Activated T-cell treated with anti-CD3 and anti-CD28 coated beads, Interleukin-2, amount 50 U/mL, for 72 hours (primary cell): ENCODE results near the gene SIDT1. TPM values are rescaled to one million over a fixed set of nuclear protein-coding genes. Genes with fewer than 3 reads are reported as not detected.
A peak's percentile ranks its signal among the peaks of the same experiment; 100 is the strongest.
"Not testable (repeated sequence)": the region's sequence is repeated elsewhere in the genome, so short reads cannot be mapped to it uniquely, and the experiment has no call there.

Experiments used
- ATAC-seq, 2 donors: fragments of 150-1000 bp; cut with Tn5 transposase; replicated peaks in 1 of 2; 2 replicates each; pipeline ENCODE4 v1.10.0; 2021; ENCODE audit warnings: moderate library complexity in 2 of 2, mild to moderate bottlenecking in 1 of 2
- DNase-seq, 2 donors: peaks; one replicate each; pipeline ENCODE4 v3.0.0; 2021 to 2022; ENCODE audit warnings: mixed read lengths in 1 of 2
- H3K27ac Mint-ChIP-seq: one replicate; pipeline ENCODE4 v1.8.0; 2022; ENCODE audit warnings: mild to moderate bottlenecking, moderate library complexity, mixed read lengths
- H3K27me3 Mint-ChIP-seq: one replicate; pipeline ENCODE4 v1.8.0; 2022; ENCODE audit warnings: low read depth, mixed read lengths
- H3K36me3 Mint-ChIP-seq, 2 donors: one replicate each; pipeline ENCODE4 v1.8.0; 2022; ENCODE audit warnings: mixed read lengths in 2 of 2, mild to moderate bottlenecking in 1 of 2; ENCODE audit not compliant: insufficient read depth in 2 of 2
- H3K4me1 Mint-ChIP-seq: one replicate; pipeline ENCODE4 v1.8.0; 2022; ENCODE audit warnings: low read depth, mixed read lengths
- H3K4me3 Mint-ChIP-seq, 2 donors: one replicate each; pipeline ENCODE4 v1.8.0; 2022; ENCODE audit warnings: mild to moderate bottlenecking in 2 of 2, mixed read lengths in 2 of 2, moderate library complexity in 2 of 2
- H3K9me3 Mint-ChIP-seq, 2 donors: one replicate each; pipeline ENCODE4 v1.8.0; 2022; ENCODE audit warnings: mixed read lengths in 2 of 2
- total RNA-seq, 2 donors: library from RNA; stranded (reverse); gene quantifications; one replicate each; pipeline ENCODE4 v1.2.3, GENCODE V29; 2022

Gene SIDT1
- total RNA-seq, 2 donors from 2014 or later = 21.3 to 28.9 TPM

DNA sequence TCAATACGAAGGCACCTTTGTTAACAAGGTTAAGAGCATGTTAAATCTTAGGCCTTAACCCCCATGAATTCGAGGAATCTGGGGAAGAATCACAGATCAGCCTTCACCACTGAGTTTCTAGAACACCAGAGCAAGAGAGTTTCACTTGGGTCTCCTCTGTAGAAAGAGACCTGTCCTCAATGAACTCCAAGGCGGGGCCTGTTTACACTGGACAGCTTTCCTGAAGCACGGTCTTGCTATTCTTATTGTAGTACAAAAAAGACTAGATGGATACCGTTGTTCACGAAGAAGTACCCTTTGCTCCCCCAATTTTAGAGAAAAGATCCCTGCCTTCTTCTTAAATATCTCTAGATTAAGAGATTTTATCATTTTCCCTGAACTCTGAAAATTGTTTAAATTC, 99.2 kb downstream of the SIDT1 start:
- H3K27me3 Mint-ChIP-seq = no peaks in the 10 kb centered on the region
- no peaks in the 10 kb centered on the region for H3K9me3 Mint-ChIP-seq
- H3K4me1 Mint-ChIP-seq = peaks cover 6% of the 10 kb centered on the region
- peaks cover 1% of the 10 kb centered on the region in 2 donors for H3K36me3 Mint-ChIP-seq
- H3K27ac Mint-ChIP-seq = no peak overlapping the region
- ATAC-seq = no peak
- DNase-seq = no peak
- no peak overlapping the region for H3K4me3 Mint-ChIP-seq

DNA sequence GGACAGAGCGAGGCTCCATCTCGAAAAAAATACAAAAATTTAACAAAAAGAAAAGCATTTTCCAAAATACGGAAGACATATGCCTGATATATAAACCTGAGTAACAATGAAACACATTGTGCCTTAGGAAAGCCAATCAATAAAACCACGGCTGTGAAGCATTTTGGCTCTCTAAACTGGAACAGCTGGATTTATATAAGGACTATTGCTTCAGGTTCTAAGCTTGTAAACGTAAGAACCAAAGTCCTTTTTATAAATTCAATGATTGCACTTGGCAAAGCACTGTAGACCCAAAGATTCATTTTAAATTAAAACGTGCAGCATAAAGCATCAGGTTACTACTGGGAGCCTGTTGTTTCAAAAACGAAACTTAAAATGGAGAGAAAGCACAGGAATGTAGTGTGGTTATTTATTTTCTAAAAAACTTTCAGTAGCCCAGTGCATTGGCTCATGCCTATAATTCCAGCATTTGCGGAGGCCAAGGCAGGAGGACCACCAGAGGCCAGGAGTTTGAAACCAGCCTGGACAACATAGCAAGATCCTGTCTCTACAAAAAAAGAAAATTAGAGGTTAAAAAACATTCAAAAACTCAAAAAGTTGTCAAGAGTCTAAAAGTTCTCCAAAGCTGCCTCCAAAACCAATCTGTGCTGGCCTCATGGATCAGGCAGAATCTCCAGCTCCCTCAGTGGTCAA, 102.6 kb downstream of the SIDT1 start:
- Mint-ChIP-seq H3K4me3 (no peak overlapping the region), H3K9me3 (no peaks in the 10 kb centered on the region), H3K36me3 (no peaks in the 10 kb centered on the region), H3K4me1 (no peaks in the 10 kb centered on the region), H3K27me3 (no peaks in the 10 kb centered on the region), H3K27ac (no peak overlapping the region)
- no peak for ATAC-seq
- no peak for DNase-seq

GRCh38 chr3:113636034-113636433, 103.7 kb downstream of the SIDT1 start:
- H3K4me1 Mint-ChIP-seq, H3K4me3 Mint-ChIP-seq, ATAC-seq, H3K9me3 Mint-ChIP-seq, H3K27ac Mint-ChIP-seq, H3K36me3 Mint-ChIP-seq, H3K27me3 Mint-ChIP-seq, DNase-seq: not testable (repeated sequence)

DNA sequence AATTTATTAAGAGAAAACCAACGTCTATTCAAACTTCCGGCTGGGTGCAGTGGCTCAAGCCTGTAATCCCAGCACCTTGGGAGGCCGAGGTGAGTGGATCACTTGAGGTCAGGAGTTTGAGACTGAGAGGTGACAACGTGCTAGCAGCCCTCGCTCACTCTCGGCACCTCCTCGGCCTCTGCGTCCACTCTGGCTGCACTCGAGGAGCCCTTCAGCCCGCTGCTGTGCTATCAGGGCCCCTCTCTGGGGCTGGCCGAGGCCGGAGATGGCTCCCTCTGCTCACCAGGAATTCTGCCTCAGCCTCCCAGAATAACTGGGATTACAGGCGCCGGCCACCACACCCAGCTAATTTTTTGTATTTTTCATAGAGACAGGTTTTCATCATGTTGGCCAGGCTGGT, 105.4 kb downstream of the SIDT1 start:
- Mint-ChIP-seq H3K27ac (no peak overlapping the region), H3K27me3 (no peaks in the 10 kb centered on the region), H3K9me3 (no peaks in the 10 kb centered on the region), H3K4me1 (no peaks in the 10 kb centered on the region), H3K4me3 (no peak overlapping the region), H3K36me3 (no peaks in the 10 kb centered on the region)
- DNase-seq (no peak), ATAC-seq (no peak)

DNA sequence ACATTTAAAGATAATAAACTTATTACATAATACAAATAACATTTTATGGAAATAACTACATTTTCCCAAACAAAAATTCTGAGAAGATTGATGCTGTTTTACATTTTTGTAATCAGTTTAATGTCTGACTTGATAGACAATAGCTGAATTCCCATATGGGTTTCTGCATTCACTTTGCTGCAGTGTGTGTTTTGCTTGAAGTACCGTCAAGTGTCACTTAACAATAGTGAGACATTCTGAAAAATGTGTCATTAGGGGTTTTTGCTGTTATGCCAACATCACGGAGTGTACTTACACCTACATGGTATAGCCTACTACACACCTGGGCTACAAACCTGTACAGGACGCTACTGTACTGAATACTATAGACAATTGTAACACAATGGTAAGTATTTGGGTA, 106.6 kb downstream of the SIDT1 start:
- DNase-seq (no peak), ATAC-seq (no peak)
- H3K4me3 Mint-ChIP-seq = no peak overlapping the region
- no peaks in the 10 kb centered on the region for H3K36me3 Mint-ChIP-seq
- no peaks in the 10 kb centered on the region for H3K4me1 Mint-ChIP-seq
- no peaks in the 10 kb centered on the region for H3K9me3 Mint-ChIP-seq
- no peaks in the 10 kb centered on the region for H3K27me3 Mint-ChIP-seq
- no peak overlapping the region for H3K27ac Mint-ChIP-seq

DNA sequence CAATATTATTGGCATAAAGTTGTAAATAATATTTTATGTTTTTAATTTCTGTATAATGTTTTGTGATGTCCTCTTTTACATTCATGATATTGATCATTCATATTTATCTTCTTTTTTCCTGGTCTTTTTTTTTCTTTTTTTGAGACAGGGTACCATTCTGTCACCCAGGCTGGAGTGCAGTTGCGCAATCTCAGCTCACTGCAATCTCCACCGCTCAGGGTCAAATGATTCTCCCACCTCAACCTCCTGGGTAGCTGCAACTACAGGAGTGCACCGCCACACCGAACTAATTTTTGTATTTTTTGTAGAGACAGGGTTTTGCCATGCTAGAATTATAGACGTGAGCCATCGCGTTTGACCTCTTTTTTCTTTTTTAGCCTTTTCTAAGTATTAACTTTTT, 111.2 kb downstream of the SIDT1 start:
- no peak overlapping the region for H3K4me3 Mint-ChIP-seq
- no peaks in the 10 kb centered on the region for H3K4me1 Mint-ChIP-seq
- H3K9me3 Mint-ChIP-seq = peaks cover 2 to 5% of the 10 kb centered on the region in 2 donors
- H3K27ac Mint-ChIP-seq = peak overlapping the region; percentile 13
- ATAC-seq (no peak), DNase-seq (no peak)
- H3K27me3 Mint-ChIP-seq = no peaks in the 10 kb centered on the region
- H3K36me3 Mint-ChIP-seq = peaks cover 15 to 16% of the 10 kb centered on the region in 2 donors

DNA sequence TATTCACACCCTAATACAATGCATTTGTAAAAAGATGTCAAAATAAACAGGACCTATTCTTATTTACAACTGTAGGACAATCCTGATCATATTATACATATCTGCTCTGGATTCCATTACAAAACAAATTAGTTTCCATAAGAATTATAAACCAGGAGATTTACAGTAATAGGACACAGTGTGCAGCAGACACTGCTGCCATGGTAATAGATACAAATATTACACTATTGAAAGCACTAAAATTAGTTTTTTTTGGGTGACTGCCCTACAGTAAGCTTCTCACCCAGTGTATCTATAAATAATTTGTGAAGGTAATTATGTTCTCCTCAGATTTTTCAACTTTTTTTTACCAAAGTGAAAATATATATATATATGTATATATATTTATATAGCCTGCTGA, 116.2 kb downstream of the SIDT1 start:
- ATAC-seq = no peak
- no peaks in the 10 kb centered on the region for H3K4me1 Mint-ChIP-seq
- H3K36me3 Mint-ChIP-seq = peaks cover 16 to 18% of the 10 kb centered on the region in 2 donors

GRCh38 chr3:113649174-113649845, 117.0 kb downstream of the SIDT1 start:
- no peak for DNase-seq
- Mint-ChIP-seq H3K27ac (no peak overlapping the region), H3K4me1 (no peaks in the 10 kb centered on the region), H3K9me3 (peaks cover 2 to 5% of the 10 kb centered on the region in 2 donors), H3K36me3 (peaks cover 16% of the 10 kb centered on the region in 2 donors), H3K27me3 (no peaks in the 10 kb centered on the region), H3K4me3 (no peak overlapping the region)
- ATAC-seq = no peak

More for the DNA sequence above, 116.2 kb downstream of the SIDT1 start:
- H3K9me3 Mint-ChIP-seq = peaks cover 2 to 7% of the 10 kb centered on the region in 2 donors
- no peak overlapping the region for H3K27ac Mint-ChIP-seq
- no peak overlapping the region for H3K4me3 Mint-ChIP-seq
- no peak for DNase-seq
- no peaks in the 10 kb centered on the region for H3K27me3 Mint-ChIP-seq

GRCh38 chr3:113654310-113654709, 122.0 kb downstream of the SIDT1 start:
- no peak overlapping the region for H3K27ac Mint-ChIP-seq
- no peaks in the 10 kb centered on the region for H3K27me3 Mint-ChIP-seq
- no peak for ATAC-seq
- H3K4me1 Mint-ChIP-seq = no peaks in the 10 kb centered on the region
- peaks cover 0 to 1% of the 10 kb centered on the region in 2 donors for H3K9me3 Mint-ChIP-seq
- no peak overlapping the region for H3K4me3 Mint-ChIP-seq
- H3K36me3 Mint-ChIP-seq = peaks cover 10 to 14% of the 10 kb centered on the region in 2 donors
- DNase-seq = no peak

DNA sequence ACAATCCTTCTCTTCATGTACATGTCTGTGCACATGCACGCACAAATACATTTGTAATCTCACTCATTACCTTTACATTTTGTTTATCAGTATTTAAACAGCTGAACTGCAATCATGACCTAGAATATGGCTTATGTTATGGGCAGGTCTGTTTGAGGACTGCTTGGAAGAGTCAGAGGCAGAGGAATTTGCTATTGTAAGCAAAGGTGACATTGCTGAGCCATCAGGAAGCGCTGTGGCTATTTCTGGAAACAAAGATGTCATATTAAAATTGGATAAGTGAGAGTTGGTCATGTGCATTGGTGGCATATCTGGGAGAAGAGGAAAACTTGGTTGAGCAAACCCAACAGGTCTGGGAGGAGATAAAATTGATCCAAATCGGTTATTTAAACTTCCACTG, 122.5 kb downstream of the SIDT1 start:
- ATAC-seq (no peak), DNase-seq (no peak)
- H3K4me1 Mint-ChIP-seq = no peaks in the 10 kb centered on the region
- peaks cover 0 to 1% of the 10 kb centered on the region in 2 donors for H3K9me3 Mint-ChIP-seq
- no peak overlapping the region for H3K4me3 Mint-ChIP-seq
- no peak overlapping the region for H3K27ac Mint-ChIP-seq
- no peaks in the 10 kb centered on the region for H3K27me3 Mint-ChIP-seq
- H3K36me3 Mint-ChIP-seq = peaks cover 15 to 18% of the 10 kb centered on the region in 2 donors

DNA sequence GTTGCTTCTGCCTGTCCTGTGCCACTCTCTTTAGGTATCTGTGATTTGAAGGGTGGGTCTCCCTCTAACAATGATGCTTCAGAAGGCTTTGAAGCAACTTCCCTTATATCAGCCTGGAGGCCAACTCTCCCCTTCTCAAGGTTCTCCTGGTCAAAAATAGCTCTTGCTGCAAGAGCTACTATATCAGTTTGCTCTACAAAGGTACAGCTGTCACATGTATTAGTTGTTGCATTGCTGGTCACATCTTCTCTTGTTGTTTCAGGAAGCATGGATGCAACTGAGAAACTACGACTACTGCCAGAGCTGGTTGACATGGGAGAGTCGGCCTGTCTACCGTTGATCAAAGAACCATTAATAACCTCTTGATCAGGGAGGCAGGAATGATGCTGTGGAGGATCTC, 125.8 kb downstream of the SIDT1 start:
- H3K36me3 Mint-ChIP-seq = peaks cover 16 to 26% of the 10 kb centered on the region in 2 donors
- no peak for ATAC-seq
- no peak overlapping the region for H3K4me3 Mint-ChIP-seq
- H3K4me1 Mint-ChIP-seq = no peaks in the 10 kb centered on the region
- H3K27ac Mint-ChIP-seq = no peak overlapping the region
- no peak for DNase-seq
- H3K9me3 Mint-ChIP-seq = no peaks in the 10 kb centered on the region
- no peaks in the 10 kb centered on the region for H3K27me3 Mint-ChIP-seq

GRCh38 chr3:113659101-113659541, 126.8 kb downstream of the SIDT1 start:
- ATAC-seq = no peak
- Mint-ChIP-seq H3K4me1 (no peaks in the 10 kb centered on the region), H3K9me3 (no peaks in the 10 kb centered on the region), H3K27me3 (no peaks in the 10 kb centered on the region), H3K27ac (no peak overlapping the region), H3K4me3 (no peak overlapping the region), H3K36me3 (peaks cover 16 to 29% of the 10 kb centered on the region in 2 donors)
- DNase-seq = no peak

DNA sequence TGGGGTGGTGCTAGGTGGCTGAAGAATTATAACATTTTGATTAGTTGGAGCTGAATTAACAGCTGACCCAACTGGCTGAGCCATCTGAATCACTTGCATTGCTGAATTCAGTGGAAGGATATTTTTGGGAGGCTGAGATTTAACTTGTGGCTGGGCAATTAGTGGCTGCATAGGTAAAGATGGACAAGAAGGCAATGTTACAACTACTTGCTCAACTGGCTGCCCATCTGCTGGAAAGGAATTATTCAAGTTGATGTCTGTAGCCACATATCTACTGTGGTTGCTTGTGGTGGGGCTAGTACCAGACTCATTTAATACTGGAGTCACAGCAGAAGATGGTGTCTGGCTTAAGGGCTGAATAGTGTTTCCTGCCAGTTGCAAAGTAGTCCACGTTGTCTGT, 127.6 kb downstream of the SIDT1 start:
- H3K27me3 Mint-ChIP-seq = no peaks in the 10 kb centered on the region
- no peaks in the 10 kb centered on the region for H3K9me3 Mint-ChIP-seq
- no peak overlapping the region for H3K27ac Mint-ChIP-seq
- ATAC-seq = no peak
- H3K4me3 Mint-ChIP-seq = no peak overlapping the region
- peaks cover 18 to 29% of the 10 kb centered on the region in 2 donors for H3K36me3 Mint-ChIP-seq
- no peaks in the 10 kb centered on the region for H3K4me1 Mint-ChIP-seq
- no peak for DNase-seq
